HepG2 (cell line): ENCODE measurements around the gene SPIRE1. TPM values are rescaled to one million over a fixed set of nuclear protein-coding genes. Genes with fewer than 3 reads are reported as not detected.
A peak's percentile ranks its signal among the peaks of the same experiment; 100 is the strongest.

Experiments
- ATM ChIP-seq: fragments of 450-650 bp; IDR thresholded peaks from 2 replicates; pipeline ENCODE4 v1.7.1; 2017; ENCODE audit warnings: mild to moderate bottlenecking, borderline replicate concordance
- FIP1L1 ChIP-seq: fragments of 200-400 bp; formaldehyde crosslinking; IDR thresholded peaks from 2 replicates; pipeline ENCODE4 v1.6.1; 2018; ENCODE audit warnings: low read depth, mild to moderate bottlenecking, low read length, moderate library complexity, borderline replicate concordance; ENCODE audit not compliant: insufficient read depth
- GATAD2A ChIP-seq: IDR thresholded peaks from 2 replicates; pipeline ENCODE4 v1.6.1; 2016
- HOXA9 ChIP-seq: sonication (generic); formaldehyde crosslinking; IDR thresholded peaks from 2 replicates; pipeline ENCODE4 v1.8.1; 2022; ENCODE audit warnings: missing genetic modification reagents, mild to moderate bottlenecking, moderate library complexity, borderline replicate concordance
- JUNB ChIP-seq: sonication (generic); formaldehyde crosslinking; IDR thresholded peaks from 2 replicates; pipeline ENCODE4 v1.8.0; 2022; ENCODE audit warnings: missing genetic modification reagents, mild to moderate bottlenecking, borderline replicate concordance
- KDM3A ChIP-seq: IDR thresholded peaks from 2 replicates; pipeline ENCODE4 v1.6.1; 2018; ENCODE audit warnings: low read depth, missing compliant biosample characterization
- KLF16 ChIP-seq, 2 experiments: sonication (generic) in 1 of 2; formaldehyde crosslinking in 1 of 2; IDR thresholded peaks; 2 replicates each; pipeline versions ENCODE4 v1.6.1 to v1.8.0; 2016 to 2023; ENCODE audit warnings: missing genetic modification reagents in 2 of 2, missing compliant biosample characterization in 1 of 2
- MXI1 ChIP-seq: IDR thresholded peaks from 3 replicates; pipeline ENCODE4 v1.6.1; 2012; ENCODE audit warnings: low read depth, low read length, inconsistent platforms, borderline replicate concordance
- RAD51 ChIP-seq: fragments of 450-650 bp; IDR thresholded peaks from 2 replicates; pipeline ENCODE4 v1.6.1; 2016; ENCODE audit warnings: borderline replicate concordance
- TARDBP ChIP-seq: sonication (generic); formaldehyde crosslinking; IDR thresholded peaks from 2 replicates; pipeline ENCODE4 v1.8.0; 2022; ENCODE audit warnings: mild to moderate bottlenecking, missing genetic modification reagents
- ZBTB7A ChIP-seq: sonication (generic); formaldehyde crosslinking; IDR thresholded peaks from 2 replicates; pipeline ENCODE4 v1.8.0; 2022; ENCODE audit warnings: mild to moderate bottlenecking, missing genetic modification reagents
- ZMYM2 ChIP-seq: sonication (generic); formaldehyde crosslinking; IDR thresholded peaks from 2 replicates; pipeline ENCODE4 v1.8.0; 2022; ENCODE audit warnings: mild to moderate bottlenecking, missing genetic modification reagents
- ZNF17 ChIP-seq: sonication (generic); formaldehyde crosslinking; IDR thresholded peaks from 2 replicates; pipeline ENCODE4 v1.5.0; 2020; ENCODE audit warnings: mild to moderate bottlenecking, missing genetic modification reagents
- ZNF354B ChIP-seq: sonication (generic); formaldehyde crosslinking; IDR thresholded peaks from 2 replicates; pipeline ENCODE4 v1.8.0; 2022; ENCODE audit warnings: mild to moderate bottlenecking, missing genetic modification reagents
- ZNF572 ChIP-seq: sonication (generic); formaldehyde crosslinking; IDR thresholded peaks from 2 replicates; pipeline ENCODE4 v1.5.1; 2020; ENCODE audit warnings: mild to moderate bottlenecking, missing genetic modification reagents
- polyA plus RNA-seq, 8 experiments: library from polyadenylated mRNA; depleted of rRNA in 3 of 8; stranded (reverse) in 7 of 8; unstranded in 1 of 8; fragments of >200 nt; fragmentation: Illumina TruSeq in 4 of 8; extraction: Trizol in 4 of 8; gene quantifications; 2 replicates each; pipeline versions ENCODE4 v1.2.1 to v1.2.3, GENCODE V29; 2011 to 2016; ENCODE audit warnings: low read depth in 4 of 8, missing spikeins in 1 of 8, mixed read lengths in 1 of 8; ENCODE audit not compliant: insufficient read depth in 1 of 8
- total RNA-seq, 5 experiments: library from RNA; depleted of rRNA; stranded (reverse); fragments of >200 nt; fragmentation: Illumina TruSeq; extraction: Trizol; gene quantifications; 2 replicates each; pipeline ENCODE4 v1.2.3, GENCODE V29; 2016; ENCODE audit warnings: low read depth in 1 of 5
- TF ChIP-seq, protein P1 (sequence below): sonication (generic); formaldehyde crosslinking; IDR thresholded peaks from 2 replicates; pipeline ENCODE4 v1.4.0; 2020; ENCODE audit warnings: missing genetic modification reagents
- TF ChIP-seq, protein P2 (sequence below): sonication (generic); formaldehyde crosslinking; IDR thresholded peaks from 2 replicates; pipeline ENCODE4 v1.8.0; 2023; ENCODE audit warnings: mild to moderate bottlenecking, missing genetic modification reagents
- TF ChIP-seq, protein P3 (sequence below): sonication (generic); formaldehyde crosslinking; IDR thresholded peaks from 2 replicates; pipeline ENCODE4 v1.4.0; 2020; ENCODE audit warnings: missing genetic modification reagents, mild to moderate bottlenecking, borderline replicate concordance
- TF ChIP-seq, protein P4 (sequence below): sonication (generic); formaldehyde crosslinking; IDR thresholded peaks from 2 replicates; pipeline ENCODE4 v1.8.1; 2023; ENCODE audit warnings: mild to moderate bottlenecking, missing genetic modification reagents
- TF ChIP-seq, protein P5 (sequence below): sonication (generic); formaldehyde crosslinking; conservative IDR thresholded peaks from 2 replicates; pipeline ENCODE4 v1.4.0; 2020; ENCODE audit warnings: missing genetic modification reagents

The SPIRE1 gene
- total and polyA plus RNA-seq, 2 of the 13 experiments (the other 11 are each of a cell fraction or from before 2014, with no cell fraction given) = 9.9 to 21.3 TPM

DNA sequence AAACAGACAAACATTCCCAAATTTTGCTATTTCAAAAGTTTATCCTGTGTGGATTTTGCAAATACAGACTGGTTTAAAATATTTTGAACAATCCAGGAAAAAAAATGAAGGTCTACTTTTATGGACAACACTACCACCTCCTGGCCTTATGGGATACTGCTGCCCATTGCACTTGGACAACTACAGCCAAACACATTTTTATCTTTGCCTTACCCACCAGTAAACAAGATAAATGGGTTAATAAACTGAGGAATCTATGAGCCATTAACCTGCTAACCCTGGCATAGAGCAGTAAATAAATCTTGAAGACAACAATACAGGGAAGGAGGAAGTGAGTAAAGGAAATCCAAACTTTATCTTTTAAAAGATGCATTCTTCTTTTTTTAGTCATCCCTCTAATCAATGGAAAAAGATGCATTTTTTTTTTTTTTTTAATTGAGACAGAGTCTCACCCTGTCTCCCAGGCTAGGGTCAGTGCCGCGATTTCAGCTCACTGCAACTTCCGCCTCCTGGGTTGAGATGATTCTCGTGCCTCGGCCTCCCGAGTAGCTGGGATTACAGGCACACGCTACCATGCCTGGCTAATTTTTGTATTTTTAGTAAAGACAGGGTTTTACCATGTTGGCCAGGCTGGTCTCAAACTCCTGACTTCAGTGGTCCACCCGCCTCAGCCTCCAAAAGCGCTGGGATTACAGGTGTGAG is 2.1 kb upstream of the SPIRE1 start (continued):
- TF ChIP-seq, protein P1, sequence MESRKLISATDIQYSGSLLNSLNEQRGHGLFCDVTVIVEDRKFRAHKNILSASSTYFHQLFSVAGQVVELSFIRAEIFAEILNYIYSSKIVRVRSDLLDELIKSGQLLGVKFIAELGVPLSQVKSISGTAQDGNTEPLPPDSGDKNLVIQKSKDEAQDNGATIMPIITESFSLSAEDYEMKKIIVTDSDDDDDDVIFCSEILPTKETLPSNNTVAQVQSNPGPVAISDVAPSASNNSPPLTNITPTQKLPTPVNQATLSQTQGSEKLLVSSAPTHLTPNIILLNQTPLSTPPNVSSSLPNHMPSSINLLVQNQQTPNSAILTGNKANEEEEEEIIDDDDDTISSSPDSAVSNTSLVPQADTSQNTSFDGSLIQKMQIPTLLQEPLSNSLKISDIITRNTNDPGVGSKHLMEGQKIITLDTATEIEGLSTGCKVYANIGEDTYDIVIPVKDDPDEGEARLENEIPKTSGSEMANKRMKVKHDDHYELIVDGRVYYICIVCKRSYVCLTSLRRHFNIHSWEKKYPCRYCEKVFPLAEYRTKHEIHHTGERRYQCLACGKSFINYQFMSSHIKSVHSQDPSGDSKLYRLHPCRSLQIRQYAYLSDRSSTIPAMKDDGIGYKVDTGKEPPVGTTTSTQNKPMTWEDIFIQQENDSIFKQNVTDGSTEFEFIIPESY (CRISPR knock-in tag) = no peak
- TF ChIP-seq ZNF354B (CRISPR knock-in tag) (no peak), ZMYM2 (no peak), GATAD2A (0 out of 2 replicates have a peak, but pooled peaks have one; percentile 17), ZNF572 (CRISPR knock-in tag) (no peak), HOXA9 (CRISPR knock-in tag) (no peak), TARDBP (no peak), RAD51 (no peak), ATM (no peak), ZBTB7A (CRISPR knock-in tag) (no peak), KDM3A (CRISPR knock-in tag) (no peak), ZNF17 (CRISPR knock-in tag) (no peak), KLF16 (CRISPR knock-in tag; IDR thresholded peaks at IDR 0.05) (no peak), JUNB (CRISPR knock-in tag) (no peak), FIP1L1 (no peak), MXI1 (0 out of 3 replicates have a peak, but pooled peaks have one; percentile 7)
- TF ChIP-seq, protein P2, sequence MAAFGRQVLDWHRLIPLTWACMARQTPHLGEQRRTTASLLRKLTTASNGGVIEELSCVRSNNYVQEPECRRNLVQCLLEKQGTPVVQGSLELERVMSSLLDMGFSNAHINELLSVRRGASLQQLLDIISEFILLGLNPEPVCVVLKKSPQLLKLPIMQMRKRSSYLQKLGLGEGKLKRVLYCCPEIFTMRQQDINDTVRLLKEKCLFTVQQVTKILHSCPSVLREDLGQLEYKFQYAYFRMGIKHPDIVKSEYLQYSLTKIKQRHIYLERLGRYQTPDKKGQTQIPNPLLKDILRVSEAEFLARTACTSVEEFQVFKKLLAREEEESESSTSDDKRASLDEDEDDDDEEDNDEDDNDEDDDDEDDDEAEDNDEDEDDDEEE = no peak
- TF ChIP-seq, protein P3, sequence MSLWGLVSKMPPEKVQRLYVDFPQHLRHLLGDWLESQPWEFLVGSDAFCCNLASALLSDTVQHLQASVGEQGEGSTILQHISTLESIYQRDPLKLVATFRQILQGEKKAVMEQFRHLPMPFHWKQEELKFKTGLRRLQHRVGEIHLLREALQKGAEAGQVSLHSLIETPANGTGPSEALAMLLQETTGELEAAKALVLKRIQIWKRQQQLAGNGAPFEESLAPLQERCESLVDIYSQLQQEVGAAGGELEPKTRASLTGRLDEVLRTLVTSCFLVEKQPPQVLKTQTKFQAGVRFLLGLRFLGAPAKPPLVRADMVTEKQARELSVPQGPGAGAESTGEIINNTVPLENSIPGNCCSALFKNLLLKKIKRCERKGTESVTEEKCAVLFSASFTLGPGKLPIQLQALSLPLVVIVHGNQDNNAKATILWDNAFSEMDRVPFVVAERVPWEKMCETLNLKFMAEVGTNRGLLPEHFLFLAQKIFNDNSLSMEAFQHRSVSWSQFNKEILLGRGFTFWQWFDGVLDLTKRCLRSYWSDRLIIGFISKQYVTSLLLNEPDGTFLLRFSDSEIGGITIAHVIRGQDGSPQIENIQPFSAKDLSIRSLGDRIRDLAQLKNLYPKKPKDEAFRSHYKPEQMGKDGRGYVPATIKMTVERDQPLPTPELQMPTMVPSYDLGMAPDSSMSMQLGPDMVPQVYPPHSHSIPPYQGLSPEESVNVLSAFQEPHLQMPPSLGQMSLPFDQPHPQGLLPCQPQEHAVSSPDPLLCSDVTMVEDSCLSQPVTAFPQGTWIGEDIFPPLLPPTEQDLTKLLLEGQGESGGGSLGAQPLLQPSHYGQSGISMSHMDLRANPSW (CRISPR knock-in tag) = no peak
- TF ChIP-seq, protein P4, sequence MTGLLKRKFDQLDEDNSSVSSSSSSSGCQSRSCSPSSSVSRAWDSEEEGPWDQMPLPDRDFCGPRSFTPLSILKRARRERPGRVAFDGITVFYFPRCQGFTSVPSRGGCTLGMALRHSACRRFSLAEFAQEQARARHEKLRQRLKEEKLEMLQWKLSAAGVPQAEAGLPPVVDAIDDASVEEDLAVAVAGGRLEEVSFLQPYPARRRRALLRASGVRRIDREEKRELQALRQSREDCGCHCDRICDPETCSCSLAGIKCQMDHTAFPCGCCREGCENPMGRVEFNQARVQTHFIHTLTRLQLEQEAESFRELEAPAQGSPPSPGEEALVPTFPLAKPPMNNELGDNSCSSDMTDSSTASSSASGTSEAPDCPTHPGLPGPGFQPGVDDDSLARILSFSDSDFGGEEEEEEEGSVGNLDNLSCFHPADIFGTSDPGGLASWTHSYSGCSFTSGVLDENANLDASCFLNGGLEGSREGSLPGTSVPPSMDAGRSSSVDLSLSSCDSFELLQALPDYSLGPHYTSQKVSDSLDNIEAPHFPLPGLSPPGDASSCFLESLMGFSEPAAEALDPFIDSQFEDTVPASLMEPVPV (CRISPR knock-in tag) = no peak
- TF ChIP-seq, protein P5, sequence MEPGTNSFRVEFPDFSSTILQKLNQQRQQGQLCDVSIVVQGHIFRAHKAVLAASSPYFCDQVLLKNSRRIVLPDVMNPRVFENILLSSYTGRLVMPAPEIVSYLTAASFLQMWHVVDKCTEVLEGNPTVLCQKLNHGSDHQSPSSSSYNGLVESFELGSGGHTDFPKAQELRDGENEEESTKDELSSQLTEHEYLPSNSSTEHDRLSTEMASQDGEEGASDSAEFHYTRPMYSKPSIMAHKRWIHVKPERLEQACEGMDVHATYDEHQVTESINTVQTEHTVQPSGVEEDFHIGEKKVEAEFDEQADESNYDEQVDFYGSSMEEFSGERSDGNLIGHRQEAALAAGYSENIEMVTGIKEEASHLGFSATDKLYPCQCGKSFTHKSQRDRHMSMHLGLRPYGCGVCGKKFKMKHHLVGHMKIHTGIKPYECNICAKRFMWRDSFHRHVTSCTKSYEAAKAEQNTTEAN = no peak
